ENCODE measurements around the gene IFT20.

IFT20 gene

DNA sequence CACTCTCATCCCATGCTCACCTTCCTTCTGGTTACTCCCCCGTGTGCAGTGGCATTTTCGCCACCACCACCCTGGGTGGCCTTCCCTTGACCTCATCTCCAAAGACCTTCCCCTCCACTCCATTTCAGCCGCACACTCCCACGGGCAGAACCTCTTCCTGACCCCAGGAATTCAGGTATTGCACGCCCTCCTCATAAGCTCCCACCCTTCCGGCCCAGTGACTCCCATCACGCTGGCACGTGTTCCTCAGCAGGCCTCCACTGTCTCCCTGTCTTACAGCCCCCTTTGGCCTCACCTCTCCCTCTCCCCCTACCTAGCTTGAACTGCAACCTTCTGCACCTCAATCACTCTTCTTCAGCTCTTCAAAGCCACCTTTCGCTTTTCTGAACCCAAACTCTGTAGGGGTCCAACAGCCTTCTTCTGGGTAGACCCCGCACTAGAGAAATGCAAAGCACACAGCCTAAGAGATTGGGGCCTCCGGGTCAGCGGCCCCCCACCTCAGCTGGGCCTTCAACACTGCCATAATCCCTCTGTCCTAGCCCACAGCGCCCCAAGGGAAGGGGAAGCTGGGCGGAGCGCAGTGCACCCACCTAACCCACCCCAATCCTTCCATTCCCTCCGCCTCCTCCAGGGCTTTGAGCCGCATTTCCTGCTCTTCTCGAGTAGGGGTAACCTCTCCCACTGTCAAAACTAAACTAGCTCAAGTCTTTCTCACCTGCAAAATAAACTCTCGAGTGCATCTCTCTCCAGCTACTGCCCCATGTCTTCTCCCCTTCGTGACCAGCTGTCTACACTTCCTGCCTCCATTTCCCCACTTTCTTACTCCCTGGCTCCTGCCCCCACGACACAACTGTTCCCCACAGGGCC is 17.9 kb downstream of the IFT20 start:
- no peaks in the 10 kb centered on the region for H3K79me2 ChIP-seq
- H2AFZ ChIP-seq: peak overlapping the region; percentile 93
- no peak overlapping the region for H3K4me3 ChIP-seq (ENCODE audit: low read depth, low read length)
- H3K36me3 ChIP-seq (ENCODE audit: control insufficient read depth, insufficient read depth, low read length): no peaks in the 10 kb centered on the region
- no peaks in the 10 kb centered on the region for H3K27me3 ChIP-seq (ENCODE audit: control insufficient read depth, insufficient read depth, low read length)
- H3K4me1 ChIP-seq: no peaks in the 10 kb centered on the region
- no peak overlapping the region for H3K4me2 ChIP-seq (ENCODE audit: low read length)
- no peak overlapping the region for H3K9ac ChIP-seq
- no peaks in the 10 kb centered on the region for H3K9me3 ChIP-seq (ENCODE audit: control insufficient read depth, low read length)
- no peak for TF ChIP-seq CTCF (IDR thresholded peaks at IDR 0.05)
- H3K27ac ChIP-seq: no peak overlapping the region

- Histone ChIP-seq H3K9ac (no peak overlapping the region), H2AFZ (no peak overlapping the region), H3K4me1 (no peaks in the 10 kb centered on the region), H3K4me2 (ENCODE audit: low read length) (no peak overlapping the region), H3K27me3 (ENCODE audit: control insufficient read depth, insufficient read depth, low read length) (no peaks in the 10 kb centered on the region), H3K9me3 (ENCODE audit: control insufficient read depth, low read length) (no peaks in the 10 kb centered on the region), H3K79me2 (no peaks in the 10 kb centered on the region), H3K4me3 (ENCODE audit: low read depth, low read length) (no peak overlapping the region), H3K27ac (no peak overlapping the region), H3K36me3 (ENCODE audit: control insufficient read depth, insufficient read depth, low read length) (no peaks in the 10 kb centered on the region)
- no peak for TF ChIP-seq CTCF (IDR thresholded peaks at IDR 0.05)
Measured at GRCh38 chr17:28315846-28316705, 19.2 kb downstream of the IFT20 start.

GRCh38 chr17:28313841-28314240 is 21.4 kb downstream of the IFT20 start:
- no peaks in the 10 kb centered on the region for H3K36me3 ChIP-seq (ENCODE audit: control insufficient read depth, insufficient read depth, low read length)
- TF ChIP-seq CTCF (IDR thresholded peaks at IDR 0.05): no peak
- no peak overlapping the region for H3K9ac ChIP-seq
- no peaks in the 10 kb centered on the region for H3K27me3 ChIP-seq (ENCODE audit: control insufficient read depth, insufficient read depth, low read length)
- no peaks in the 10 kb centered on the region for H3K4me1 ChIP-seq
- H3K27ac ChIP-seq: no peak overlapping the region
- H3K4me3 ChIP-seq (ENCODE audit: low read depth, low read length): no peak overlapping the region
- no peaks in the 10 kb centered on the region for H3K9me3 ChIP-seq (ENCODE audit: control insufficient read depth, low read length)
- no peaks in the 10 kb centered on the region for H3K79me2 ChIP-seq
- H3K4me2 ChIP-seq (ENCODE audit: low read length): no peak overlapping the region
- no peak overlapping the region for H2AFZ ChIP-seq

DNA sequence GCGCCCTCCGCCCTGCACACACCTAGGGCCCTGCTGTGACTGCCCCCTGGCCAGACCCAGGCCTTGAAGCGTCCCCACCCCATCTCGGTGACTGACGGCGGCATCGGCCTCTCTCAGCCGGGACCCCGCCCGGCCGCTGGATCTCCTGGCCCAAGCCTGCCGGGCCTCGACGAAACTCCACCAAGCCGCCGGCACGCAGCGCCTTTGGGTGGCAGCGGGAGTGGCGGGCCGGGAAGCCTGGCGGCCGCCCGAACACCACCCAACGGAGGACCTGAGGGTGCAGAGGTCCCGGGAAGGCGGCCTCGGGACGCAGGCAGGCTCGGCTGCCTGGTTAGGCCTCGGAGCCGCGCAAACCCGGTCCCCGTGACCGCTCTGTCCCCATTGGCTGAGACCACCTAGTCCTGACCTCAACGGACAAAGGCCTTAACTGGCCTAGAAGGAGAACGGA is 28.3 kb downstream of the IFT20 start:
- H3K79me2 ChIP-seq: no peaks in the 10 kb centered on the region
- no peaks in the 10 kb centered on the region for H3K9me3 ChIP-seq (ENCODE audit: control insufficient read depth, low read length)
- H3K4me1 ChIP-seq: no peaks in the 10 kb centered on the region
- H3K27ac ChIP-seq: no peak overlapping the region
- H3K4me2 ChIP-seq (ENCODE audit: low read length): no peak overlapping the region
- TF ChIP-seq CTCF (IDR thresholded peaks at IDR 0.05): no peak
- H3K4me3 ChIP-seq (ENCODE audit: low read depth, low read length): no peak overlapping the region
- no peak overlapping the region for H3K9ac ChIP-seq
- H3K36me3 ChIP-seq (ENCODE audit: control insufficient read depth, insufficient read depth, low read length): no peaks in the 10 kb centered on the region
- no peak overlapping the region for H2AFZ ChIP-seq
- H3K27me3 ChIP-seq (ENCODE audit: control insufficient read depth, insufficient read depth, low read length): no peaks in the 10 kb centered on the region
